Kidney (tissue), 14 donors: ENCODE results near the gene CDC34. TPM values are rescaled to one million over a fixed set of nuclear protein-coding genes. Genes with fewer than 3 reads are reported as not detected.
A peak's percentile ranks its signal among the peaks of the same experiment; 100 is the strongest.

Experiments used
- DNase-seq, 5 donors: peaks; one replicate each; pipeline ENCODE4 v3.0.0-alpha.2; 2013 to 2020
- FAIRE-seq: peaks from 2 replicates; lab custom pipeline; 2012; peaks lifted over from hg19 to GRCh38; lab: Jason Lieb, UNC
- H3K27ac ChIP-seq, 2 donors: one replicate each; pipeline ENCODE4 v1.7.0; 2013; ENCODE audit warnings: low read depth in 2 of 2, low read length in 2 of 2, inconsistent platforms in 1 of 2
- H3K27me3 ChIP-seq: one replicate; pipeline ENCODE4 v1.7.1; 2013; ENCODE audit warnings: low read length, inconsistent platforms; ENCODE audit not compliant: control insufficient read depth, insufficient read depth
- H3K36me3 ChIP-seq, 3 donors: one replicate each; pipeline versions ENCODE4 v1.7.0 to v1.7.1; 2013; ENCODE audit warnings: low read length in 3 of 3, control low read depth in 1 of 3, inconsistent platforms in 1 of 3; ENCODE audit not compliant: insufficient read depth in 3 of 3, control insufficient read depth in 2 of 3
- H3K4me1 ChIP-seq, 3 donors: one replicate each; pipeline versions ENCODE4 v1.7.0 to v1.7.1; 2013; ENCODE audit warnings: low read length in 3 of 3, inconsistent platforms in 1 of 3, low read depth in 1 of 3; ENCODE audit not compliant: control insufficient read depth in 2 of 3, insufficient read depth in 2 of 3
- H3K4me3 ChIP-seq, 3 donors: one replicate each; pipeline versions ENCODE4 v1.7.0 to v1.8.1; 2013; ENCODE audit warnings: low read length in 3 of 3, control low read depth in 1 of 3, inconsistent platforms in 1 of 3
- H3K9ac ChIP-seq, 3 donors: one replicate each; pipeline versions ENCODE4 v1.7.0 to v1.7.1; 2013; ENCODE audit warnings: low read length in 3 of 3, control low read depth in 1 of 3, inconsistent platforms in 1 of 3
- H3K9me3 ChIP-seq, 3 donors: one replicate each; pipeline versions ENCODE4 v1.7.0 to v1.7.1; 2013; ENCODE audit warnings: low read length in 3 of 3, control low read depth in 1 of 3, inconsistent platforms in 1 of 3; ENCODE audit not compliant: control insufficient read depth in 2 of 3, insufficient read depth in 1 of 3
- CTCF ChIP-seq: IDR thresholded peaks from 3 replicates; pipeline ENCODE4 v1.5.1; 2012; ENCODE audit warnings: mild to moderate bottlenecking, moderate library complexity, borderline replicate concordance; ENCODE audit not compliant: insufficient read depth; ENCODE audit errors: extremely low read depth
- intact Hi-C: fragments of 100-400 bp; cut with DNase I; formaldehyde crosslinking; loops from one replicate; pipeline ENCODE4 v1.11.1; 2022
- polyA plus RNA-seq: library from polyadenylated mRNA; stranded (reverse); fragments of 350-450 nt; fragmentation: Illumina TruSeq; extraction: RNeasy Lipid Tissue Mini Kit (QIAGEN cat#74804); gene quantifications from one replicate; pipeline ENCODE4 v1.2.3, GENCODE V29; 2014; ENCODE audit warnings: low read depth, low replicate concordance; ENCODE audit not compliant: insufficient read depth
- total RNA-seq: library from RNA; stranded (reverse); fragmentation: NEBNext Ultra II Directional; extraction: Animal tissue kit (Norgen Biotek cat#: 25700); gene quantifications from one replicate; pipeline ENCODE4 v1.2.1, GENCODE V29; 2021
- donor health status: control.
- donor health status: control.
- donor health status: control.
- donor health status: control.
- donor health status: control.
- donor health status: DM: yes; HTN: yes; CAD: no.
- donor health status: Normal renal cell carcinoma (clear cell type).

CDC34 gene
- total and polyA plus RNA-seq, 2 donors from 2014 or later, result 33.8 to 72.3 TPM

GRCh38 chr19:538641-539428 is 7.3 kb downstream of the CDC34 start:
- peaks cover 0 to 17% (median 5%) of the 10 kb centered on the region in 3 donors for H3K36me3 ChIP-seq
- intact Hi-C loops, result no loop called here
- no peak for FAIRE-seq

GRCh38 chr19:539429-540030 is 8.0 kb downstream of the CDC34 start:
- no peak for TF ChIP-seq CTCF
- Histone ChIP-seq H3K4me1 (peaks cover 0 to 4% (median 0%) of the 10 kb centered on the region in 3 donors), H3K4me3 (no peak overlapping the region), H3K9ac (no peak overlapping the region), H3K9me3 (no peaks in the 10 kb centered on the region), H3K27ac (no peak overlapping the region), H3K36me3 (peaks cover 0 to 17% (median 5%) of the 10 kb centered on the region in 3 donors), H3K27me3 (no peaks in the 10 kb centered on the region)
- FAIRE-seq (no peak), DNase-seq (peak in 1 of 5 donors; percentile 69)
- intact Hi-C loops, result no loop called here

More at GRCh38 chr19:538641-539428, 7.3 kb downstream of the CDC34 start:
- Histone ChIP-seq H3K27me3 (no peaks in the 10 kb centered on the region), H3K4me1 (peaks cover 0 to 9% (median 0%) of the 10 kb centered on the region in 3 donors), H3K9me3 (no peaks in the 10 kb centered on the region), H3K4me3 (no peak overlapping the region), H3K9ac (no peak overlapping the region), H3K27ac (no peak overlapping the region)
- TF ChIP-seq CTCF, result no peak
- DNase-seq, result peak in 1 of 5 donors; percentile 72

GRCh38 chr19:540867-541637 is 9.5 kb downstream of the CDC34 start:
- Histone ChIP-seq H3K27me3 (no peaks in the 10 kb centered on the region), H3K9ac (no peak overlapping the region), H3K4me1 (no peaks in the 10 kb centered on the region), H3K4me3 (no peak overlapping the region), H3K27ac (no peak overlapping the region), H3K9me3 (no peaks in the 10 kb centered on the region), H3K36me3 (peaks cover 0 to 15% (median 5%) of the 10 kb centered on the region in 3 donors)
- FAIRE-seq (no peak), DNase-seq (peak in 1 of 5 donors; percentile 73)
- no peak for TF ChIP-seq CTCF
- intact Hi-C loops, result no loop called here
